Stimulated activated CD8-positive, alpha-beta memory T cell treated with anti-CD3 and anti-CD28 coated beads, Interleukin-2, amount 100 ng/mL, for 1 hour (primary cell): Measurements from ENCODE around the gene EPHA10.
"Not testable (repeated sequence)": the region's sequence is repeated elsewhere in the genome, so short reads cannot be mapped to it uniquely, and the experiment has no call there.

Experiments used
- DNase-seq, 2 donors: peaks; one replicate each; pipeline ENCODE4 v3.0.0-alpha.2; 2020; ENCODE audit warnings: low read depth in 2 of 2

The EPHA10 gene

DNA sequence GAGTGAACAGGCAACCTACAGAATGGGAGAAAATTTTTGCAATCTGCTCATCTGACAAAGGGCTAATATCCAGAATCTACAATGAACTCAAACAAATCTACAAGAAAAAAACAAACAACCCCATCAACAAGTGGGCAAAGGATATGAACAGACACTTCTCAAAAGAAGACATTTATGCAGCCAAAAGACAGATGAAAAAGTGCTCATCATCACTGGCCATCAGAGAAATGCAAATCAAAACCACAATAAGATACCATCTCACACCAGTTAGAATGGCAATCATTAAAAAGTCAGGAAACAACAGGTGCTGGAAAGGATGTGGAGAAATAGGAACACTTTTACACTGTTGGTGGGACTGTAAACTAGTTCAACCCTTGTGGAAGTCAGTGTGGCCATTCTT, 6.5 kb upstream of the EPHA10 start:
- not testable (repeated sequence) for DNase-seq

DNA sequence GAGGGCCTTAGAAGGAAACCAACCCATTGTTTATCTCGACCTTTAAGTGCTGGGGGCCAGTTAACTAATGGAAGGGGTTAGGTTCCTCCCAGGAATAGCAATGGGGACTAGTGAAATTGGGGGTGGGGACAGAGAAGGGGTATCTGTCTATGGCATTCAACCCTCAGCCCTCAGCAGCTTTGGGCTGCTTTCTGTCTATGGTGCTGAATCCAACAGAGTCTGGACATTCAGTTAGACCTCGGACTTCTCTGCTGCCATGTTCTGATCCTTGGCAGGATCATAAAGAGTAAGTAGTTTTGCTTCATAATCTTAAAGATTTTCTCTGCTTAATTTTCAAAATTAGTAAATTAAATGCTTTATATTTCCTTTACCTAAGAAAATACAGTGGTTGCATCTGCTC, 2.6 kb upstream of the EPHA10 start:
- no peak for DNase-seq

DNA sequence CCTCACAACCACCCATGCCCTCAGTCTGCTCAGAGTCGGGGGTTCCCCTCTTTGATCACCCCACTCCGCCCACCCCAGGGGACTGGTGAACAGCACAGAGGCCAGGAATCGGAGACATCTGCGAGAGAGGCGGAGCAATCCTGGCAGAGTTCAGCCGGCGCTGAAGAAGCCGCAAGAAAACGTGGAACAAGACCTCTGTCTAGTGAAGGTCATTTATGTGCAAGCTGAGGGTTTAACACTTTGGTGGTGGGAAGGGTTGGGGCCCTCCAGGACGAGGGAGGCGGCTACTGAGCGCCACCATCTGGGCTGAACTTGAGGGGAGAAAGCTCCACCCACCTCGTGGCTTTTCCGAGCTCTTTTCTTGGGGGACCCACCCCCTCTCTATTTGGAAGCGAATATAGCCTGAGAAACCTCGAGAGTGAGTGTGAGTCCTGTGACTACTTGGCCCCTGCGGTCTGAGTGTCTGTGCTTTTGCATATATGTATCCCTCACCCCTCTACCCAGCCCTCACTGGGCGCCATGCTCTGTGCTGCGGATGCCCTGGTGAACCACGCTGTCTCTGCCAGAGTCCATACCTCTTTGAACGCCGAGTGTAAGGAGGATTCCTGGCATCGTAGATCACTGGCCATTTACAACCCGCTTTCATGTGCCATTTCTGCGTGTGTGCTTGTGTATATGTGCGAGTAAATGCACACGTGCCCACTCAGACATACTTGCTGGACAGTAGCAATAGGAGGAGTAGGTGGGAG, 1.2 kb upstream of the EPHA10 start:
- no peak for DNase-seq

DNA sequence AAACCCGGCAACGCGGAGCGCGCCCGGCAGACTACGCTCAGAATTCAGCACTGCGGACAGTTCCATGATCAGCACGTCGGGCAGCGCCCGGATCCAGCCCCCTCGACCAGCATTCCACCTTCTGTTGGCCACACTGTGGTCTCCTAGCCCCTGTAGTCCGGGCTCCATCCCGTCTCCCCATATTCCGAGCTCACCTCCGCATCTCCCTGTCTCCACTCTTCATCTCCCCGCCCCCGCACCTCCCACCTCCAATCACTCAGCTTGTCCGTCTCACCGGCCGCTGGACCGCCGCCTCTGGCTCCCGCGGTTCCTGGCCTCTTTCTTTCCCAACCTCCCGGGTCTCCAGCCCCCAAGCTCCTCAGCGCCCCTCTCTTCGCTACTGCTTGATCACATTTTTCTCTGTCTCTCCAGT, 500 bp downstream of the EPHA10 start:
- no peak for DNase-seq

DNA sequence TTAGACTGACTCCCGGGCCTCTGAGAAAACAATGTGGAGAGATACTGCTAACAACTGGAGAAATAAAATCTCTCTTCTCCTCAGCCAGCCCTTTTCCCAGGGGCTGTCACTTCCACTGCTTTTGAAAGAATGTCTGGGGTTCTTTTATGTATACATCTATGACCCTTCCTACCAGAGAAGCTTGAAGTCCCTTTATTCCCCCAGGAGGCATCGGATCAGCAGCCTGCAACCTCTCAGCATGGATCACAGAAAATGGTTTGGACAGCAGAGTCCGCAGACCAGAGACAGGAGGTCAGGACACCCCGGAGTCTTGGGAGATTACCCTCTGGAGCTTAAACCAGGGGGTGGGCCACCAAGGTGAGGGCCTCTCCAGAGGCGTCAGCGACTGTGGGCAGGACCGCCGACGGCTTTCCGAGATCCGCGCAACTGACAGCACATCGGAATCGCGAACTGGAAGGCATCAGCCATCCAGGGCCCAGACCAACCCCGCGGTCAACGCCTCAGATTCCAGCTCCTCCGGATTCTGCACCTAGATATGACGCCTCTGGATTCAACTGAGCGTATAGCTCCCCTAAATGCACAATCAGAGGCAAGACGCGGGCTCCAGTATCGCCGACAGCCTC, 1.0 kb downstream of the EPHA10 start:
- no peak for DNase-seq

DNA sequence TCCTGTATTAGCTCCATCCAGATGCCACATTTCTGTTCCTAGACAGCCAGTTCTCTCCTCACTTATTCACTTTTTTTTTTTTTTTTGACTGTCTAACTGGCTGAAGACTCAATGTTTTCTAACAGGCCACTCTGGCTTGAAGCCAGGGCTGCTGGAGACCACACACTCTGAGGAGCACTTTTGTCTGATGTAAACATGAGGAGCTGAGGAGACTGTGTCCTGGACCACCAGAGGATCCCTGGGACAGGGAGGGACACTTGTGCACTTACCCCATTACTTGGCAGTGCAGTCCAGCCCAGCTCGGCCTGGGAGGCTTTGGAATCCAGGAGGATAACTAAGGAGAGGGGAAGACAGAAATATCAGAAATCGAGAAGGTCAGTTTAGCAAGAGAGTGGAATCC, 2.4 kb downstream of the EPHA10 start:
- DNase-seq: no peak

DNA sequence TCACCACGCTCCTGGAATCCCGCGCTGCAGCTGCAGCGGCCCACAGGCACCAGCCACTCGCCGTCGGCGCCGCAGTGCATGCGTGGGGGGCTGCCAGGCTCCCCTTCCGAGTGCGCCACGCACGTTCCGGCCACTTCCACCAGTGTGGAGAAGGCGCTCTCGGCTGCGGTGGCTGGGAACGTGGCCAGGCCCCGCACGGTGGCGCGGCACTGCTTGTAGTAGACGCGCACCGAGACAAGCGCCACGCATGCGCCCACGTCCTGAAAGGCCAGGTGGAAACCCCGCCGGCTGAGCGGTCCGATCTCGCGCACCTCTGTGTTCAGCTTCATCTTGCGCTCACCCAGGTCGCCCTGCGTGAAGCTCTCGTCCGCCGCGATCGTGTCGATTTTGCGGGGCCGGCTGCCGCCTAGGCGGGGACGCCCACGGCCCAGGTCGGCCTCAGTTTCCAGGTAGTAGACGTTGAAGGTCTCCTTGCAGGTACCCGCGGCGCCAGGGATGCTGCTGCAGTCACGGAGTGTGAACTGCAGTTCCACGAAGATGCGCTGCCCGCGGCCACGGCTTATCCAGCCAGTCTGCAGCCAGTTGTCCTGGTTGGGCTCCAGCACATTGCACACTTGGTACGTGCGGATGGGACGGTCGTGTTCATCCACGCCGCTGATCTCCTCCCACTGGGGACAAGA, 3.4 kb downstream of the EPHA10 start:
- DNase-seq: no peak

DNA sequence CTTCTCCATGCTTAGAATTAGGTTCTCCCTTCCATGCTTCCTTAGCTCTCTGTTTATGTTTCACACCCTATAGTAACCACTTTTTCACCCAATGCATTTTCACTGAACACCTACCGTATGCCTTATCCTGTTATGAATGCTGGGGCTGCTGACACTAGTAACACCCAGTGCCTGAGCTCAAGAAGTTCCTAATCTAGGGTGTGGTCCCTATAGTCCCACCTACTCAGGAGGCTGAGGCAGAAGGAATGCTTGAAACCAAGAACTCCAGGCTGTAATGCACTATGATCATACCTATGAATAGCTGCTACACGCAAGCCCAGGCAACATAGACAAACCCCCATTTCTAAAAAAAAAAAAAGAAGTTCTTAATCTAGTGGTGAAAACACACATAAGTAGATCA, 5.5 kb downstream of the EPHA10 start:
- no peak for DNase-seq

DNA sequence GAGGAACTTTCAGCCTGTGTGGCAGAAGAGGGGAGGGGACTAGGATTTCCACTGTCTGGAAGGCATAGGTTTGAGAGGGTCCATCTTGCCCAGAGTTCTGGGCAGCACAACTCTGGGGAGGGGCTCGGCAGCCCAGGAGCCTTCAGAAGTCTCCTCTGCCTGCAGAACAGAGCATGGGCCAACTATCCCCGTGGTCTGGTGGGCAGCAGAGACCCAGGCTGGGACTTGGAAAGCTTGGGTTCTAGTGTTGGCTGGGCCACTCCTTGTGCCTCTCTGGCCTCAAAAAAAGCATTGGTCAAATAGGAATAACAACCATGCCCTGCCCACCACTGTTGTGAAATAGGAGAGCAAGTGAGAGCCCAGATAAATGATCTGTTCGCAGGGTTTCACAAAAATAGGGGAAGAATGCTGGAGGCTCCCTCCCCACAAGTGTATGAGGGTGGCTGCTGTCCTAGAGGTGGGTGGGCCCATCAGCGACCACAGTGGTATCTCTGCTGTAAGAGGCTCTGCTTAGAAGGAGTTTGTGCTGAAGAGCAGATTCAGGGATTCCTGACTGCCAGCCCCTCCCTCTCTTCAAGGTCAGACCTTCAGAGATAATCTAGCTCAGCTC, 8.9 kb downstream of the EPHA10 start:
- DNase-seq: no peak

DNA sequence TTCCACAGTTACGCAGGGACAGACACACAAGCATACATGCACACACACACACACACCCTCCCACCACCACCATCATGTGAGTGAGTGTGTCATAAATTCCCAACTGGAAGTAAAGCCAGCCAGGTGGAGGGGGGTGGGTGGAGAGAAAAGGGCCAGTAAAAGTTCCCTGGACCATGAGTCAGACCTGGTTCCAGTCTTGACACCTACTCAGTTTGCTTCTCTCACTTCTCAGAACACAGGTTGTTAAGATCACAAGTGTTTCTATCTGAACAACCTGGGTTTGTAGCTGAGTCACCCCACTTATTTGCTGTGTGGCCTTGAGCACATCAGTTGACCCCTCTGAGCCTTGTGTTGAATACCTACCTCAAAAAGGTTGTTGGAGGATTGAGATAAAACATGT, 9.6 kb downstream of the EPHA10 start:
- DNase-seq: no peak

DNA sequence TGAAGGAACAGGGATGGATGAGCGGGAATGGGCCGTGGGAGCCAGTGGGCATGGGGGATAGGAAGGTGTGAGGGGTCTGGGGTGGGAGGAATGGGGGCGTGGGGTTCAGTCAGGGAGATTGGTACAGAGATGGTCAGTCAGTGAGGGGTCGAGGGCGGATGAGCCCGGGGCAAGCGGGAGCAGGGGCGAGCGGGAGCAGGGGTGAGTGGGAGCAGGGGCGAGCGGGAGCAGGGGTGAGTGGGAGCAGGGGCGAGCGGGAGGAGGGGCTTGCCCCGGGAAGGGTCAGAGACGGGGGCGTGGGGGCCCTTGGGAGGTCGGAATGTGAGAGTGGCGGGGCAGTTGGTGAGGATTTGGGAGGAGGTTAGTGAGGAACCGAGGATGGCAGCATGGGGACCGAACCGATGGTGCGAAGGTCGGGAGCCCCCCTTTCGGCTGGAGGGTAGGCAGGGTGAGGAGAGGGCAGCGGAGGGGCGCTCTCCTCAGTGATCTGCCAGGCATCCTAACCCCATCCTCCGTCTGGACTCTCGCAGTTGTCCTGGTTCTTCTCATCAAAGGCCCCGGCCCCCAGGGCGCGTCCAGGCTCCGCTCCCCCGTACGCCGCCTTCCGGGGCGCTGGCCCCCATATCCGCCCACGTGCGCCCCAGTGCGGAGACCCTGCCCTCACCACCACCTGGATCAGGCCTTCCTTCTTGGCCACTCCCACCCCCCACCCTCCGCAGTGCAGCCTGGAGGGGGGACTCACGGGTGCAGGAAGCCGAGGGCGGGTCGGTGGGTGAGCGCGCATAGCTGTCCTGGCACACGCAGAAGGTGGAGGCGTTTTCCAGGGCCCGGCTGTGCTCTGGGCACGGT, 11.2 kb downstream of the EPHA10 start:
- no peak for DNase-seq

DNA sequence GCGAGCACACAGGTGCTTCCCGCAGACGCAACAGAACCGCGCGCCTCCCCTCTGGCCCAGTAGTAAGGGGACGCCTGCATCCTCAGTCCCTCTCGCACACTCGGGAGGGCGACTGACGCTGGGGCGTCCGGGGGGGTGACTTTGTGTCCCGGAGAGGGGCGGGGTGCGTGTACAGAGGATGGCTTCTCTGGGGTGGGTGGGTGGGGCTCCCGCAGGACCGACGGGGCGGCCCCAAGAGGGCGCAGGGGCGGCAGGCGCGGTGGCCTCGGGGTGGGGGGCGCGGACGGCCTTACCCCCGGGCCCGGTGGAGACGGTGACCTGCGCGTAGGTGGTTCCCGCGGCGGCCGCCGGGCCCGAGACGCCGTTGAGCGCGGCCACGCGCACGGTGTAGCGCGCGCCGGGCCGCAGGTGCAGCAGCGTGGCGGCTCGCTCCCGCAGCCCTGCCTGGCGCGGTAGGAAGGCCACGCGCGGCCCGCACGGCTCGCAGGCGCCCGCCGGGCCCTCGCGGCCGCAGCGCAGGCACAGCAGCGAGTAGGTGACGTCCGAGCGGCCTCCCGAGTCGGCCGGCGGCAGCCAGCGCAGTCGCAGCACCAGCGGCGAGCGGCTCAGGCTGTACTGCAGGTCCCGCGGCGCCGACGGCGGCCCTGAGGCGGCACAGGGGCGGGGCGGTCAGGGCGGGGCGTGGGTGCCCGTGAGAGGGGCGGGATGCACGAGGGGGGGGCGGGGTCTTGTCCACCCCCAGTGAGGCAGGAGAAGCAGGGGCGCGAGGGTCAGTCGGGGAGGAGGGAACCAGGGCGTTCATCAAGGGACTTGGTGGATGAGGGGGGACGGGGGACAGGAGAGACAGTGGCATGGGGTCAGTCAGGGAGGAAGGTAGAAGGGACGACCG, 12.1 kb downstream of the EPHA10 start:
- DNase-seq: no peak

DNA sequence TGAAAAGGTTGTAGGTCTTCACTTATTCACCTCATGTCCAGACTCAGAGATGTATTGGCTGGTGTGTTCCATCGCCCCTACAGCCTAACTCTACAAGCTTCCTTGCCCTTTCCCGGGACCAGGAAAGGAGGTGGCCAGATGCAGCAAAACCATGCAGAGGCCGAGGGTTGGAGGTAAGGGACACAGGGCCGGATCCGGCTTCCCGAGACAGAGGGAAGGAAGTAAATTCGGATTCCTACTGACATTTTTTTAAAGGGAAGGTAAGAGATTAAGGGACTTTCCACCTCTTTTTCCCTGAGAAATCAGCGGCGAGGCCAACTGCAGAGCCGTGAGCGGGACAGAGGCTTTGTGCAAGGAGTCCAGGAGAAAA, 12.7 kb downstream of the EPHA10 start:
- DNase-seq: no peak

DNA sequence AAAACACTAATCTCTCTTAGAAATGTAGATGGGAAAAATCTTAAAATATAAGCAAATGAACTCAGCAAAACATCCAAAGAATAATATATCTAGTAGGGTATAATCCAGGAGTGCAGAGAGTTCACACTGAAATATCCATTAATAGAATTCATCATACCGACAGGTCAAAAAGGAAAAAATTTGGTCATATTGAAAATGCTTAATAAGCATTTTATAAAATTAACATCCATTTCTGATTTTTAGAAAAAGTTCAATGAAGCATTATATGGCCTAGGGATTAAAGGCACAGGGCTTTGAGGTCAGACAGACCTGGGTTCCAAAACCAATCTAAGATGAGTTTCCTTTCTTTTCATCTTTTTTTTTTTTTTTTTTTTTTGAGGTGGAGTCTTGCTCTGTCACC, 16.4 kb downstream of the EPHA10 start:
- no peak for DNase-seq

DNA sequence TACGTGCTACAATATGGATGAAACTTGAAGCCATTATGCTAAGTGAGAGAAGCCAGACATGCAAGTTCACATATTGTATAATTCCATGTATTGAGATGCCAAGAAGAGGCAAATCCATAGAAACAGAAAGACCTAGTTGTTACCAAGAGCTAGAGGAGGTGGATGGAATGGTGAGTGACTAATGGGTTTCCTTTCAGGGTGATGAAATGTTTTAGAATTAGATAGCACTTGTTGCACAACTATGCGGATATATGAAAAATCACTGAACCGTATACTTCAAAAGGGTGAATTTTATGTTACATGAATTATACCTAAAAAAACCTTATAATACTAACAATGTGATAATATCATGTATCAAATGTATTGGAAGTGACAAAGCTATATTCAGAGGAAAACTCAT, 18.1 kb downstream of the EPHA10 start:
- DNase-seq: no peak

DNA sequence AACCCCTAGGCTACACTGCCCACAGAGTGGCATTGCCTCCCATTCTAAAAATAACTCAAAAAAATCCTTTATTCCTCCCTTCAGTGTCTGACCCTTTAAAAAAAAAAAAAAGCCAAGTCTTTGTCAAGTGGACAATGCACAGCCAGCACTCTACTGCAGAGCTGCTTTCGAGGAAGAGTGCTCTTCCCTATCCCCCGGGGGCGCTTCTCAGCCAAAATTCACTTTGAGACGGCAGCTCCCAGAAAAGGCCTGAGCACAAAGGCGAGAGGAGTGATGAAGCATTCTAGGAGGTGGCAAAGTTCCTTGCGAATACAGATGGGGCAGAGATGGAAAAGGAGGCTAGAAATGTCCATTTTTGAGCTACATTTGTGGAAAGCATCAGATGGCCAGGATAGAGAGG, 23.3 kb downstream of the EPHA10 start:
- no peak for DNase-seq

DNA sequence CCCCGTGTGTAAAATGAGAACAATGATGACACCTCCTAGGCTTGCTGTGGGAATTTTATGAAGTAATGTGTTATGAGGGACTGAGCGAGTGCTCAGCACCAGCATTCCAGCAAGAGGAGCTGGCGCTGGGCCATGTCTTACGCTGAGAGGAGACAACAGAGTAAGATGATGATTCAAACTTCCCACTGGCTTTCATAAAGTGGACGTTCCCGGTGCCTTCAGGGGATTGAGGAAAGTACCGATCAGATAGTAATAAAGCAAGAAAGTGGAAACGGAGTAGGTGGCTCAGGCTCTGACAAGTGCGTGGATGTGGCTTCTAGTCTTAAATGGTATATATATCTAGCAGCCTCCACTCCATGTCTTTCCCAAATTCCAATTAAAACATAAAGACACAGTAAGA, 23.8 kb downstream of the EPHA10 start:
- DNase-seq: no peak

DNA sequence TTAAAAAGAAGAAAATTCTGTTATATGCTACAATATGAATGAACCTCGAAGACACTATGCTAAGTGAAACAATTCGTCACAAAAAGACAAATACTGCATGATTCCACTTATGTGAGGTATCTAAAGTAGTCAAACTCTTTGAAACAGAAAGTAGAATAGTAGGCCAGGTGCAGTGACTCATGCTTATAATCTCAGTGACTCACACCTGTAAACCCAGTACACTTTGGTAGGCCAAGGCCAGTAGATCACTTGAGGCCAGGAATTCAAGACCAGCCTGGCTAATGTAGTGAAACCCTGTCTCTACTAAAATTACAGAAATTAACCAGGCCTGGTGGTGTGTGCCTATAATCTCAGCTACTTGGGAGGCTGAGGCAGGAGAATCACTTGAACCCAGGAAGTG, 25.7 kb downstream of the EPHA10 start:
- no peak for DNase-seq

DNA sequence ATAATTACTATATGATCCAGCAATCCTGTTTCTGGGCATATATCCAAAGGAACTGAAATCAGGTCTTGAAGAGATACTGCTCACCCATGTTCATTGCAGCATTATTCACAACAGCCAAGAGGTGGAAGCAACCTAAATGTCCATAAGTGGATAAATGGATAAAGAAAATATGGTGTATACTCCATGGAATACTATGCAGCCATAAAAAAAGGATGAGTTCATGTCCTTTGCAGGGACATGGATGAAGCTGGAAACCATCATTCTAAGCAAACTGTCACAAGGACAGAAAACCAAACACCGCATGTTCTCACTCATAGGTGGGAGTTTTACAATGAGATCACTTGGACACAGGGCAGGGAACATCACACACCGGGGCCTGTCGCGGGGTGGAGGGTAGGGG, 26.3 kb downstream of the EPHA10 start:
- not testable (repeated sequence) for DNase-seq

DNA sequence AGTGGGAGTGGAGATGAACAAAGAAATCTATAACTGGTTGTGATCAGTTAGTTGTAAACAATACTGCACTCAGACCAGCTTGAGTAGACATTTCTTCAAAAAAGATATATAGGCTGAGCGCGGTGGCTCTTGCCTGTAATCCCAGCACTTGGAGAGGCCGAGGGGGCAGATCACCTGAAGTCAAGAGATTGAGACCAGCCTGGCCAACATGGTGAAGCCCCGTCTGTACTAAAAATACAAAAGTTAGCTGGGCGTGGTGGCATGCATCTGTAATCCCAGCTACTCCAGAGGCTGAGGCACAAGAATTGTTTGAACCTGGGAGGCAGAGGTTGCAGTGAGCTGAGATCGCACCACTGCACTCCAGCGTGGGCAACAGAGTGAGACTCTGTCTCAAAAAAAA, 26.9 kb downstream of the EPHA10 start:
- DNase-seq: not testable (repeated sequence)
